NCI-H460 (cell line): Measurements from ENCODE around the gene MZB1. TPM values are rescaled to one million over a fixed set of nuclear protein-coding genes. Genes with fewer than 3 reads are reported as not detected.

Source experiments
- DNase-seq: peaks from one replicate; pipeline ENCODE4 v3.0.0-alpha.2; 2016; ENCODE audit warnings: low read depth; ENCODE audit errors: extremely low read depth
- polyA plus RNA-seq: library from polyadenylated mRNA; depleted of rRNA; stranded (reverse); fragments of >200 nt; gene quantifications from 2 replicates; pipeline ENCODE4 v1.2.3, GENCODE V29; 2014; cell fraction: nucleus; rRNA removed
- total RNA-seq: library from RNA; depleted of rRNA; stranded (reverse); fragments of >200 nt; shearing (Covaris generic); gene quantifications from 2 replicates; pipeline ENCODE4 v1.2.3, GENCODE V29; 2014; rRNA removed

Gene MZB1
- 0.10 and 0.52 TPM in 2 replicates for total RNA-seq
- polyA plus RNA-seq, result 0.84 TPM in 1 of 2 replicates, not detected in the other

GRCh38 chr5:139389701-139390638, at the start of gene MZB1:
Gene MZB1 (minus strand): TSS chr5:139389913. CDS start chr5:139389856, 57 bp downstream.
- DNase-seq, result no peak

GRCh38 chr5:139439013-139439903, 49.5 kb upstream of the MZB1 start, which contains the start of gene DNAJC18:
Gene DNAJC18 (minus strand): TSS chr5:139439525. CDS start chr5:139439445, 80 bp downstream.
- DNase-seq, result peak; percentile 83

GRCh38 chr5:139438707-139439012, 48.9 kb upstream of the MZB1 start:
- DNase-seq, result no peak

DNA sequence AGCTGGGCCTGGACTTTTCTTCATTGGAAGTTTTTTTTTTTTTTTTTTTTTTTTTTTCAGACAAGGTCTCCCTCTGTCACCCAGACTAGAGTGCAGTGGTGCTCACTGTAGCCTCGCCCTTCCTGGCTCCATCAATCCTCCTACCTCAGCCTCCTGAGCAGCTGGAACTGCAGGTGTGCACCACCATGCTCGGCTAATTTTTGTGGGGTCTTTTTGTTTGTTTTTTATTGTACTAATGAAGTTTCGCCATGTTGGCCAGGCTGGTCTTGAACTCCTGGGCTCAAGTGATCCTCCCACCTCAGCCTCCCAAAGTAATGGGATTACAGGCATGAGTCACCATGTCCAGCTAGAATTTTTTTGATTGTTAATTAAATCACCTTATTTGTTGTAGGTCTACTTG, 46.0 kb upstream of the MZB1 start:
- DNase-seq, result no peak

DNA sequence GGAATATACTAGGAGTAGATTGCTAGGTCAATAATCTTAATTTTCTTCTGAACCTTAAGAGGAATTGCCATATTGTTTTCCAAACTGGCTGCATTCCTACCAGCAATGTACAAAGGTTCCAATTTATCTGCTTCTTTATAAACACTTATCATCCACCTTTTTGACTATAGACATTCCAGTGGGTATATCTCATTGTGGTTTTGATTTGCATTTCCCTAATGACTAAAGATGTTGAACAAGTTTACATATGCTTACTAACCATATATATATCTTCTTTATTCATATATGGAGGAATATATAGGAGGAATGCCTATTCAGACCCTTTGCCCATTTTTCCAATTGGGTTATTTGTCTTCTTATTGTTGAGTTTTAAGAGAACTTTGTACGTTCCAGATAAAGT, 42.0 kb upstream of the MZB1 start:
- no peak for DNase-seq

DNA sequence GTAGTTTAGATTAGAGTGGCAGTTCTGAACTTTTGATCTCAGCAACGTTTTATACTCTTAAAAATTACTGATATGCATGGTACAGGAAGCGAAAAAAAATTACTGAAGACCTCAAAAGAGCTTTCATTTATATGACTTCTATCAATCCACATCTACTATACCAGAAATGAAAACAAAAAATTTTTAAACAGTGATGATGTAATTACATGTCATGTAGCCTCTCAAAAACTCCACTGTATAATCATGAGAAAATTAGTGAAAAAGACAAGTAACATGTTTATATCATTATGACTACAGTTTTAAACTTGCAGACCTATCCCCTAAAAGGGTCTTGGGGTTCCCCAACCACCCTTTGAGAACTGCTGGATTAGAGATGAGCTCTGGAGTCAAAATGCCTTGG, 40.3 kb upstream of the MZB1 start:
- DNase-seq, result no peak

DNA sequence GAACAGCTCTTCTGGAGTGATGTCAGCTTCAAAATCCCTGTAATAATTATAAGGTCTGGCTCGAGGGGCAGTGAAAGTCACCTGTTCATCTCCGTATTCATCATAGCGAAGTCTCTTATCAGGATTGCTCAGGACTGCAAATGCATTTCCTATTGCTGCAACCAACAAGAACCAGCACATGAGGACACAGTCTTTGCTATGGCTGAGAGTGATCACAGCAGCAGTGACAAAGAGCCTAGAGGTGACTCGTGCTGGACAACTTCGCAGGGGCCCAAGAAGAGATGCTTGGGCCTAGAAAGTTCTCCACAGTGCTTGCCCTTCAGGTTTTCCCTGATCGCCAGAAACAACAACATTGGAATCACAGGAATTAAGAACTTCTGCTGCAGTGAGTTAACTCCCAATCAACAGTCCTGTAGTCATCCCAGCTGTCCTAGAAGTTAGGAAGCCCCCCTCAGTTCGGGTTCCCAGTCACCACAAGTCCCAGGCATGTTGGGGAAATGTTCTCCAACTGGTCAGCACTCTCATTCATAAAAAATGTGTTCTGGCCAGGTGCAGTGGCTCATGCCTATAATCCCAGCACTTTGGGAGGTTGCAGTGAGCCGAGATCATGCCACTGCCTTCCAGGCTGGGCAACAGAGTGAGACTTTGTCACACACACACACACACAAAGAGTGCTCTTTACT, 36.6 kb upstream of the MZB1 start:
- no peak for DNase-seq

DNA sequence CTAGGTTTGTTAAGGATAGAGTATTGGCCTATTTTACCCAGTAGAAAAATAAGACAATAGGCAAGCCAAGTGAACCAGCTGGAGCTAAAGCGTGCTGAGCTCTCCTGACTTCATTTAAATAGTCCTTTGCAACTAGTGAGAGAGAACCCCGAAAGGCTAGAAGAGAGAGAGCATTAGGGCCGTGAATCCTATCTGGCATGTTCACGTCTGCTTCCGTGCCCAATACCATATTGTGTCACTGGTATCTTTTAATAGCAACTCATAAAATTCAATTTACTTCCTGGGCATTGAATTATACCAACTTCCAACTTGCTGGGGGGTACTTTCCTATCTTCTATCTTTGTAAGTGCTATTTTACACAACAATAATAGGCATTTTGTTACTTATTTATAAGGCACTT, 35.8 kb upstream of the MZB1 start:
- no peak for DNase-seq

GRCh38 chr5:139422307-139422893, 32.7 kb upstream of the MZB1 start:
- peak; percentile 68 for DNase-seq

- DNase-seq, result no peak
Observed at GRCh38 chr5:139419226-139420192, 29.8 kb upstream of the MZB1 start.

- DNase-seq, result no peak
Observed at GRCh38 chr5:139418793-139419192, 29.1 kb upstream of the MZB1 start.

DNA sequence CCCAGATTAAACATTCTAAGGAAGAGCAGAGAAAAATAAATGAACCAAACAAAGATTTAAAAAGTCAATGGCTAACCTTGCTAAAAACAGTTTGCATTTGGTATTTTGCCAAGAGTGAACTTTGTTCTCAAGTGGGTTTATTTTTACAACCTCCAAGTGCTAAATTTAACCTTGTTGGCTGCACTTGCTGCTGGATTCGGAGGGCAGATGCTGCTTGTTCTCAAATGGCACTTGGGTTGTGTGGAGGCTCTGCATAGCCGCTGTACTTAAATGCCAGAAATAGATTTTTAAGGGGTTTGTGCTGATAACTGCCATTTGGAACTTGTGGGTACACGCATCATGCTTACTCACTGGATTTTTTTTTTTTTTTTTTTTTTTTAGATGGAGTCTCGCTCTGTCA, 27.5 kb upstream of the MZB1 start:
- no peak for DNase-seq

- DNase-seq, result no peak
Observed at GRCh38 chr5:139416651-139417050, 26.9 kb upstream of the MZB1 start.

DNA sequence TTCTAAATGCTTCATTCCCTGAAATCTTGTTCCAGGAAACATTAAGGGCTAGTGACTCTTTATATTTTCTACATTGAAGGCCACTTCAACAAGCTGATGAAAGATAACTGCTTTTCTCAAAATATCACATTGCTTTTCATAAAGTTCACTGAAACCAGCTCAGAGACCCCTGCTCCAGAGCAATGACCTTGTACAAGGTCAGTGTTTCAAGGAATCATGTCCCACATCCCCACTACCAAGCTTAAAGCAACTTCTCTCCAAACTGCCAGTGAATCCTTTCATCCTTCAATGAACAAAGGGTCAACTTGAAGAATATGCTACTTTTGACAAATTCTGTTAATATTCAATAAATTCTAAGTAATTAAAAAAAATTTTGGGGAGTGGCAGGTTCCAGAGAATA, 26.2 kb upstream of the MZB1 start:
- no peak for DNase-seq

DNA sequence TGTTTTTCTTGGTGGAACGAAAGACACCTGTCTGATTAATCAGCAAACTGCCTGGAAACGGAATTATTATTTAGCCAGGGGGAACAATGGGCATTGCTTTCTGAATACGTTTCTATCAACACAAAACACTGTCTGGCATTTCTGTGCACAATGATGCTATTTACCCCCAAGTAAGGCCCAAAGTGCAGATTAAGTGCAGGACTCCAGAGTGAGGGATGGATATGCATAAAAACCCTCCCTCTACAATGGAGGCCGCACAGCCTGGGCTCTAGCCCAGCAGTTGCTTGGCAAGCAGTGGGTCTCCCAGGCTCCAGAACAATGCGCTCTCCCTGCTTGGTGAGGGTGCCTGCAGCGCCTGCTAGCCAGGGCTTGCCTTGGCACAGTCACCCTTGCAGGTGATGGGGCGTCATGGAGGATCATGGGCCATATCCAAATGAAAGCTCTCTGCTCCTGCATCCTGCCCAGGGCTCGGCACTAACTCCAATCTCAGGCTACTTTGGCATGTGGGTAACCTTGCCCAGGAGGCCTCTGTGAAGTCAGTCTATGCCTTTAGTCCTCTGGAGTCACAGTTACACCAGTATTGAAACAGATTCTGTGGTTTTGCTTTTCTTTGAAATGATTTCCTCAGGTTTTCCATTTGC, 25.6 kb upstream of the MZB1 start:
- DNase-seq, result no peak

DNA sequence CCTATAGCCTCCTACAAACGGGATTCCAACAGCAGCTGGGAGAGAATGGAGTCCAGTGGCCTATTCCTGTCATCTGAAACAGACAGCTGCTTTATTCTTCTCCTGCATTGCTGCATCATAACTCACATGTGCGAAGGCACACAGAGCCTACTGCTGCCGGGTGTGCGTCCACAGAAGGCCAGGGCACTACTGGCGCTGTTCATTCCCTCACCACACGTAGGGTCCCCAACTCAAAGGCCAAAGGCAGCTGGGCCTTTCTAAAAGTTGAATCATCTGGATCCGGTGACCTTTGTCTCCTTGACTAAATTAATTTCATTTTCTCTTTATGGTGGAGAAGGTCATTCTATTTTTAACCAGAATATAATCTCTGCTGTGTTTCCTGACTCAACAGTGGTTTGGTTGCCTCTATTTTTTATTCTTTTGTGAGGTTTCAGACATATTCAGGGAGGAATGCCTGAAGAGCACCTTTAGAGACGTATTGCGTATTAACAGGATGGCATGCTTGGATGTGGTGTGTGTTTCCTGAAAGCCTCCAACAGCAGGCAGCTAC, 24.9 kb upstream of the MZB1 start:
- no peak for DNase-seq

DNA sequence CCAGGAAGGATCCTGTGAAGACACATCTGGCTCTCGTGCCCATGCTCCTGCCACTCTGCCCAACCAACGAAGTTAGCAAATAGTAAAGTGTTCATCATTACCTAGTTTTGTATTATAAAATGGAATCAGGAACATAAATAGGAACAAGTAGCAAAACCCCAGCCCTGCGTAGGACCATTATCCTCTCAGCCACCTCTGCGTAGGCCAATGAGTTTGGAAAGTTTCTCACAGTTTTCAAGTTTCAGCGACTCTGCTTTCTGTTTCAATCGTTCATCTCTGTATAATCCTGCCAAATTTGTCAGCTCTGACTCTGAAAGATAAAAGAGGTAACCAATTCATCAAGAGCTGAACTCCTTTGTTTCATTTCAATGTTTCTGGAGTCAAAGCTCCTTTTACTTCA, 24.2 kb upstream of the MZB1 start:
- DNase-seq, result no peak

DNA sequence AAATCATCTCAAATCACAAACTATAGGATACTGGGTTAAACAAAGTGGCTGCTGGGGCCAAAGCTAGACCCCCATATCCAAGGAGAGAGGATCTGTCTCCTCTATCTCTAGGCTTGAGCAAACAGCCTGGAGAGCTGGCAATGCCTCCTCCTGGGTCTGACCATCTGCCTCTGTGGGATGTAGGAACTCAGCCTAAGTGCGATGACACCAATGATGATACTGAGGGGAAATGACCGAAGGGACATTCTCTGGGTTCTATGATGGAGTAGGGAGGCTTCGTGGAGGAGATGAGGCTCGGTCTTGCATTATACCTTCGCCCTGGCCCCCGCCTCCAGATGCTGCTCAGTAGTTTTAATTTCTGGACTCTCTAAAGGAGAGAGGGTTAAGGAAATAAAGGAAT, 23.4 kb upstream of the MZB1 start:
- DNase-seq, result no peak
